K562 (cell line): Measurements from ENCODE around the gene INO80D. TPM values are rescaled to one million over a fixed set of nuclear protein-coding genes. Genes with fewer than 3 reads are reported as not detected.

Experiments
- ATAC-seq: fragments of 200-7000 bp; cut with Tn5 transposase; 3 replicates; pipeline ENCODE4 v1.9.1; 2020; ENCODE audit warnings: moderate library complexity
- Bru-seq: library from RNA; stranded (reverse); fragments of 400-500 nt; gene quantifications from one replicate; lab custom pipeline; 2021; lab: Mats Ljungman, UMichigan
- BruChase-seq, 2 experiments: library from RNA; stranded (reverse); fragments of 400-500 nt; gene quantifications; one replicate each; lab custom pipeline; 2021; lab: Mats Ljungman, UMichigan
- BruUV-seq: library from RNA; stranded (reverse); fragments of 400-500 nt; replicated peaks from 2 replicates; lab custom pipeline; 2021; lab: Mats Ljungman, UMichigan
- CTCF ChIA-PET: fragments of 300-600 bp; formaldehyde crosslinking; extraction: SDS; loops from one replicate; lab custom pipeline; 2021; ENCODE audit warnings: low intra/inter-chr PET ratio; lab: Yijun Ruan, JAX
- POLR2A ChIA-PET: fragments of 300-600, 350-650 bp; sonication (Branson Sonifier 250); formaldehyde crosslinking; extraction: SDS; loops from one replicate; lab custom pipeline; 2021; ENCODE audit warnings: antibody characterized with exemption, inconsistent platforms; lab: Yijun Ruan, JAX
- DNase-seq, 4 experiments: peaks; one replicate each; pipeline versions ENCODE4 v3.0.0 to v3.0.0-alpha.2; 2011 to 2018; ENCODE audit warnings: low spot score in 3 of 4, mixed read lengths in 3 of 4; ENCODE audit errors: extremely low read depth in 1 of 4
- FAIRE-seq: peaks from 2 replicates; lab custom pipeline; 2011; peaks lifted over from hg19 to GRCh38; lab: Jason Lieb, UNC
- H2AFZ ChIP-seq: 2 replicates; pipeline ENCODE4 v1.6.0; 2011; ENCODE audit warnings: low read depth, low read length, control low read depth, inconsistent platforms
- H3K27ac ChIP-seq: fragments of 200-600 bp; 3 replicates; pipeline ENCODE4 v1.8.0; 2011; ENCODE audit warnings: low read depth, mild to moderate bottlenecking, control low read depth, inconsistent platforms, low read length, moderate library complexity, mixed read lengths; ENCODE audit errors: extremely low read depth
- H3K27me3 ChIP-seq, 2 experiments: fragments of 300-600 bp in 1 of 2; 2 replicates in 1 of 2; 3 replicates in 1 of 2; pipeline versions ENCODE4 v1.6.0 to v1.8.0; 2011; ENCODE audit warnings: inconsistent platforms in 2 of 2, low read length in 2 of 2, mild to moderate bottlenecking in 1 of 2, mixed read lengths in 1 of 2, moderate library complexity in 1 of 2; ENCODE audit not compliant: control insufficient read depth in 2 of 2, insufficient read depth in 2 of 2
- H3K36me3 ChIP-seq: fragments of 300-600 bp; 3 replicates; pipeline ENCODE4 v1.8.0; 2011; ENCODE audit warnings: mild to moderate bottlenecking, low read length, inconsistent platforms; ENCODE audit not compliant: control insufficient read depth, insufficient read depth
- H3K4me1 ChIP-seq, 2 experiments: fragments of 200-600 bp in 1 of 2; replicated peaks in 1 of 2; 2 replicates in 1 of 2; 3 replicates in 1 of 2; pipeline versions ENCODE4 v1.5.1 to v1.8.0; 2011; ENCODE audit warnings: inconsistent platforms in 2 of 2, low read length in 2 of 2, mild to moderate bottlenecking in 1 of 2, mixed read lengths in 1 of 2, moderate library complexity in 1 of 2; ENCODE audit not compliant: control insufficient read depth in 2 of 2, insufficient read depth in 2 of 2
- H3K4me2 ChIP-seq: 2 replicates; pipeline ENCODE4 v1.6.1; 2011; ENCODE audit warnings: low read length, control low read depth, inconsistent platforms, mixed read lengths; ENCODE audit not compliant: insufficient read depth
- H3K4me3 ChIP-seq: fragments of 200-600 bp; sonication (generic), shearing (Covaris generic); 2 replicates; pipeline ENCODE4 v1.5.1; 2016; ENCODE audit warnings: control low read depth, inconsistent platforms
- H3K79me2 ChIP-seq: fragments of 200-600 bp; 3 replicates; pipeline ENCODE4 v1.8.0; 2011; ENCODE audit warnings: low read length, inconsistent platforms; ENCODE audit not compliant: control insufficient read depth, insufficient read depth
- H3K9ac ChIP-seq, 2 experiments: 2 replicates each; pipeline versions ENCODE4 v1.6.0 to v1.6.1; 2011; ENCODE audit warnings: low read depth in 2 of 2, low read length in 2 of 2, control low read depth in 1 of 2, inconsistent platforms in 1 of 2, mild to moderate bottlenecking in 1 of 2, mixed read lengths in 1 of 2; ENCODE audit not compliant: insufficient read depth in 1 of 2
- H3K9me1 ChIP-seq: one replicate; pipeline ENCODE4 v1.6.0; 2011; ENCODE audit warnings: inconsistent platforms, mild to moderate bottlenecking, low read length, moderate library complexity; ENCODE audit not compliant: control insufficient read depth, insufficient read depth
- H3K9me3 ChIP-seq: replicated peaks from 2 replicates; pipeline ENCODE4 v1.5.1; 2011; ENCODE audit warnings: low read depth, low read length, inconsistent platforms; ENCODE audit not compliant: control insufficient read depth, insufficient read depth
- H4K20me1 ChIP-seq: replicated peaks from 2 replicates; pipeline ENCODE4 v1.6.1; 2011; ENCODE audit warnings: low read length, inconsistent platforms, mixed read lengths; ENCODE audit not compliant: control insufficient read depth, insufficient read depth
- BRD4 ChIP-seq: fragments of 200-600 bp; sonication (generic); IDR thresholded peaks from 2 replicates; pipeline ENCODE4 v1.6.1; 2017; ENCODE audit warnings: inconsistent platforms
- C11orf30 ChIP-seq: fragments of 450-650 bp; IDR thresholded peaks from 2 replicates; pipeline ENCODE4 v1.6.1; 2016; ENCODE audit warnings: low read depth, mild to moderate bottlenecking
- CBX5 ChIP-seq: IDR thresholded peaks from 2 replicates; pipeline ENCODE4 v1.6.1; 2014; ENCODE audit warnings: low read depth, borderline replicate concordance
- CEBPG ChIP-seq, 3 experiments: fragments of 200-800 bp in 1 of 3; sonication (Bioruptor generic) in 1 of 3; sonication (generic) in 1 of 3; formaldehyde crosslinking in 1 of 3; IDR thresholded peaks in 2 of 3; conservative IDR thresholded peaks in 1 of 3; 2 replicates each; pipeline versions ENCODE4 v1.6.1 to v1.8.0; 2016 to 2022; ENCODE audit warnings: missing compliant biosample characterization in 2 of 3, missing genetic modification characterization in 2 of 3, mild to moderate bottlenecking in 1 of 3, missing genetic modification reagents in 1 of 3
- EP300 ChIP-seq: IDR thresholded peaks from 2 replicates; pipeline ENCODE4 v1.6.1; 2012; ENCODE audit warnings: low read length, improper control_type of control experiment
- GTF2E2 ChIP-seq: fragments of 200-800 bp; sonication (Bioruptor generic); IDR thresholded peaks from 2 replicates; pipeline ENCODE4 v1.6.1; 2016; ENCODE audit warnings: missing genetic modification characterization, missing compliant biosample characterization
- NCOA6 ChIP-seq: fragments of 450-650 bp; IDR thresholded peaks from 2 replicates; pipeline ENCODE4 v1.6.1; 2017; ENCODE audit warnings: mild to moderate bottlenecking
- RBM14 ChIP-seq: fragments of 200-400 bp; formaldehyde crosslinking; IDR thresholded peaks from 2 replicates; pipeline ENCODE4 v1.6.1; 2018; ENCODE audit warnings: low read depth, mild to moderate bottlenecking, low read length, moderate library complexity, borderline replicate concordance; ENCODE audit not compliant: insufficient read depth
- SIRT6 ChIP-seq: IDR thresholded peaks from one replicate; pipeline ENCODE4 v1.6.1; 2012; ENCODE audit warnings: low read depth, mild to moderate bottlenecking, control low read depth, inconsistent platforms, low read length, moderate library complexity
- SMAD3 ChIP-seq: fragments of 450-650 bp; formaldehyde crosslinking; conservative IDR thresholded peaks from 2 replicates; pipeline ENCODE4 v1.4.0; 2020; ENCODE audit warnings: mild to moderate bottlenecking
- TAF9B ChIP-seq: fragments of 450-650 bp; IDR thresholded peaks from 2 replicates; pipeline ENCODE4 v1.6.1; 2018; ENCODE audit warnings: mild to moderate bottlenecking; ENCODE audit not compliant: partially characterized antibody
- TCF3 ChIP-seq: sonication (generic); formaldehyde crosslinking; IDR thresholded peaks from 2 replicates; pipeline ENCODE4 v1.4.0; 2020; ENCODE audit warnings: mild to moderate bottlenecking, missing genetic modification reagents
- ZNF121 ChIP-seq: sonication (generic); formaldehyde crosslinking; conservative IDR thresholded peaks from 2 replicates; pipeline ENCODE4 v1.8.0; 2022; ENCODE audit warnings: missing genetic modification reagents
- ZNF184 ChIP-seq: sonication (generic); formaldehyde crosslinking; IDR thresholded peaks from 2 replicates; pipeline ENCODE4 v1.5.0; 2020; ENCODE audit warnings: missing genetic modification reagents
- ZNF436 ChIP-seq: fragments of 250-450, 450-650 bp; sonication (Bioruptor Pico); formaldehyde crosslinking; IDR thresholded peaks from 2 replicates; pipeline ENCODE4 v1.7.0; 2020; ENCODE audit warnings: mild to moderate bottlenecking
- ZNF589 ChIP-seq: fragments of 200-800 bp; sonication (Bioruptor generic); IDR thresholded peaks from 2 replicates; pipeline ENCODE4 v1.6.1; 2016; ENCODE audit warnings: low read depth, missing genetic modification characterization, missing compliant biosample characterization
- WGBS: fragments of 100-300 bp; shearing (Covaris generic); methylation state at CpG from one replicate; pipeline ENCODE4 v1.1.6; 2016; ENCODE audit warnings: low coverage, mixed read lengths; ENCODE audit not compliant: insufficient coverage; ENCODE audit errors: missing lambda C conversion rate; 5-methylcytosine and 5-hydroxymethylcytosine counted together
- in situ Hi-C: fragments of 300-500 bp; cut with MboI; formaldehyde crosslinking; loops from 4 replicates; pipeline ENCODE4 v1.15.0; 2018; ENCODE audit warnings: inconsistent platforms, mixed read lengths
- intact Hi-C: fragments of 100-400 bp; cut with micrococcal nuclease; formaldehyde crosslinking; loops from 2 replicates; pipeline ENCODE4 v1.14.2; 2022
- long read RNA-seq, 3 experiments: library from polyadenylated mRNA in 2 of 3; library from RNA in 1 of 3; unstranded in 2 of 3; stranded (forward) in 1 of 3; transcript quantifications; one replicate each; pipeline ENCODE4 v2.0.0, GENCODE V29; 2019 to 2022
- polyA minus RNA-seq, 3 experiments: library from RNA; depleted of rRNA, polyadenylated mRNA; stranded (reverse); fragments of >200 nt; gene quantifications; 2 replicates each; pipeline ENCODE4 v1.2.3, GENCODE V29; 2011
- polyA plus RNA-seq, 8 experiments: library from polyadenylated mRNA; depleted of rRNA in 4 of 8; stranded (reverse) in 5 of 8; unstranded in 3 of 8; fragments of >200 nt; fragmentation: Nextera tagmentation in 2 of 8; fragmentation: Illumina TruSeq in 1 of 8; extraction: Ambion mirVana in 2 of 8; extraction: Trizol in 1 of 8; gene quantifications; 2 replicates each; pipeline versions ENCODE4 v1.2.1 to v1.2.3, GENCODE V29; 2011 to 2014; ENCODE audit warnings: inconsistent platforms in 1 of 8, missing spikeins in 1 of 8
- total RNA-seq, 7 experiments: library from RNA; depleted of rRNA in 6 of 7; stranded (reverse); fragments of >200 nt in 6 of 7; fragmentation: Illumina TruSeq in 2 of 7; extraction: Trizol in 2 of 7; gene quantifications; 2 replicates each; pipeline versions ENCODE4 v1.2.1 to v1.2.3, GENCODE V29; 2011 to 2021; ENCODE audit warnings: low replicate concordance in 1 of 7

INO80D gene
- total RNA-seq (2011; cell fraction: chromatin; rRNA removed; ENCODE audit: low replicate concordance) = 25.1 and 27.1 TPM in 2 replicates
- 6.3 and 7.1 TPM in 2 replicates for total RNA-seq (2011; cell fraction: nucleolus; rRNA removed)
- total RNA-seq (2011; cell fraction: nucleoplasm; rRNA removed) = 9.8 and 13.5 TPM in 2 replicates
- 2.3 and 3.0 TPM in 2 replicates for total RNA-seq (2014; rRNA removed)
- 4.0 and 4.1 TPM in 2 replicates for total RNA-seq (2014; rRNA removed; fragmentation: Illumina TruSeq; extraction: Trizol)
- total RNA-seq (2015; rRNA removed; fragmentation: Illumina TruSeq; extraction: Trizol) = 4.3 and 4.7 TPM in 2 replicates
- 7.7 and 8.1 TPM in 2 replicates for total RNA-seq (2021)
- 2.9 and 3.8 TPM in 2 replicates for polyA plus RNA-seq (2011; rRNA removed)
- polyA plus RNA-seq (2011; cell fraction: cytosol; rRNA removed) = 1.9 and 2.6 TPM in 2 replicates
- 7.3 and 7.8 TPM in 2 replicates for polyA plus RNA-seq (2011; cell fraction: nucleus; rRNA removed)
- 0.98 and 1.3 TPM in 2 replicates for polyA plus RNA-seq (2012)
- polyA plus RNA-seq (2014; fragmentation: Illumina TruSeq; extraction: Trizol) = 1.5 and 1.7 TPM in 2 replicates
- polyA plus RNA-seq (2014; fragmentation: Nextera tagmentation; extraction: Ambion mirVana) = 1 to 10 TPM in 1 of 2 experiments, under 1 TPM in 1; 0.64 to 1.4 TPM
- 1.7 and 1.9 TPM in 2 replicates for polyA plus RNA-seq (2014; rRNA removed)
- polyA minus RNA-seq (2011; rRNA and poly(A)+ RNA removed) = 16.1 and 21.9 TPM in 2 replicates
- polyA minus RNA-seq (2011; cell fraction: cytosol; rRNA and poly(A)+ RNA removed) = 6.4 and 9.0 TPM in 2 replicates
- 6.7 and 12.4 TPM in 2 replicates for polyA minus RNA-seq (2011; cell fraction: nucleus; rRNA and poly(A)+ RNA removed)
- percentile 63 among the genes with signal in this experiment for Bru-seq, nascent RNA
- BruChase-seq, experiment 1, labeled RNA remaining after a 2-hour chase = percentile 73 among the genes with signal in this experiment
- BruChase-seq, experiment 2, labeled RNA remaining after a 6-hour chase = percentile 78 among the genes with signal in this experiment
- long read RNA-seq, experiment 1, partial matches to known transcripts = 1 of 5 reads
- long read RNA-seq, experiment 1, other reads (novel, unspliced or antisense) = 4 of 5 reads
- long read RNA-seq, experiment 2 = 0 reads
- long read RNA-seq, experiment 3, full-length matches to known transcripts = 1 of 2 reads
- long read RNA-seq, experiment 3, partial matches to known transcripts = 1 of 2 reads
- long read RNA-seq, experiment 3, other reads (novel, unspliced or antisense) = 0 of 2 reads

GRCh38 chr2:206085742-206086445, at the start of gene INO80D:
INO80D (minus strand) TSS chr2:206086174; CDS start chr2:206063016, 23,158 bp downstream.
- Histone ChIP-seq H3K4me3 (peak within 1 kb of the TSS; percentile 76), H3K27me3 (no peaks in the 10 kb centered on the region), H4K20me1 (no peaks in the 10 kb centered on the region), H3K79me2 (peaks cover 64% of the 10 kb centered on the region), H3K27ac (peak within 1 kb of the TSS; percentile 96), H3K9ac (peak within 1 kb of the TSS; percentile 96), H3K4me2 (peak within 1 kb of the TSS; percentile 90), H2AFZ (peak within 1 kb of the TSS; percentile 92), H3K9me3 (no peaks in the 10 kb centered on the region), H3K4me1 (peaks cover 3 to 4% of the 10 kb centered on the region in 2 experiments; a peak in 3 of 5 replicates), H3K36me3 (no peaks in the 10 kb centered on the region), H3K9me1 (no peaks in the 10 kb centered on the region)
- DNase-seq (peak; percentile 61 to 82 (median 66)), FAIRE-seq (peak; percentile 54), ATAC-seq (peak; percentile 88)
- POLR2A ChIA-PET = interaction anchor here (1.1 to 2.3 kb wide), 4 partner anchors 11 to 75 kb away, joined by 3 to 9 read pairs (median 6); no protein-coding TSS in a partner anchor
- 1% methylated on average over 19 of the region's 39 CpGs for WGBS
- CTCF ChIA-PET = no interaction called here
- in situ Hi-C loops (no loop called here), intact Hi-C loops (loop anchor here (5.0 kb wide), 1 partner anchor 71 kb away; the partner anchor contains the start of genes EEF1B2 and NDUFS1)
- BruUV-seq = no TSS peak
- TF ChIP-seq ZNF589 (CRISPR knock-in tag) = no peak
- no peak for TF ChIP-seq ZNF436 (CRISPR knock-in tag)
- 0 out of 2 replicates have a peak, but pooled peaks have one; percentile 26 for TF ChIP-seq GTF2E2 (tag)
- TF ChIP-seq CBX5 = no peak
- TF ChIP-seq BRD4 = peak; percentile 81; the same call in 1 of the 2 replicates
- TF ChIP-seq RBM14 = no peak
- TF ChIP-seq TCF3 = no peak
- TF ChIP-seq NCOA6 = no peak
- no peak for TF ChIP-seq C11orf30
- no peak for TF ChIP-seq CEBPG (CRISPR knock-in tag; IDR thresholded peaks at IDR 0.05)
- TF ChIP-seq CEBPG (tag; conservative IDR thresholded peaks at IDR 0.05 in 1 of 2, IDR thresholded peaks at IDR 0.05 in 1 of 2) = no peak
- TF ChIP-seq SMAD3 (CRISPR knock-in tag) = no peak
- no peak for TF ChIP-seq SIRT6
- no peak for TF ChIP-seq TAF9B
- no peak for TF ChIP-seq ZNF184 (CRISPR knock-in tag)
- no peak for TF ChIP-seq ZNF121
- TF ChIP-seq EP300 = no peak
